Measurements from ENCODE around the gene DMTF1.
"Not testable (repeated sequence)": the region's sequence is repeated elsewhere in the genome, so short reads cannot be mapped to it uniquely, and the experiment has no call there.

The DMTF1 gene

DNA sequence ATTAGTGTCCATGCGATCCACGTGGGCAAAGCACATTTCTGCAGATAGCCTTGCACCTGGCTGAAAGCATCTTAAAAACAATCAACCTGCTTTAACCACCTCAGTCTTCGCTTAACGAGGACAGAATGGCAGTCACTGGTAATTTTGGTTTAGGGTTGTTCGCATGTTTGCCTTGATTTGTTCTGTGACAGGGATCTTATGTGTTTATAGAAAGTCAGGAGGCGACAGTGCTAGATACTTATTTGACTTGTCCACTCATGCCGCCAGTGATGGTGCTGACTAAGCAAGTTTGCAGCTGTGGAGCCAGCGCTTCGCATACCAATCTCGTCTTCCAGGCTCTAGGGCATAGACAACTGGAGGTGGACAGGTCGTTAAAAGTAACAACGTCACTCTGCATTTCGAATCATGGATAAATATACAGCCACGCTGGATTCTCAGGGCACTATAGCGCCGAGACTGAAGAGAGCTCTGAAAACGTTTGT, 68.5 kb downstream of the DMTF1 start:
- DNase-seq (ENCODE audit: low read depth in 2 of 2) = no peak

DNA sequence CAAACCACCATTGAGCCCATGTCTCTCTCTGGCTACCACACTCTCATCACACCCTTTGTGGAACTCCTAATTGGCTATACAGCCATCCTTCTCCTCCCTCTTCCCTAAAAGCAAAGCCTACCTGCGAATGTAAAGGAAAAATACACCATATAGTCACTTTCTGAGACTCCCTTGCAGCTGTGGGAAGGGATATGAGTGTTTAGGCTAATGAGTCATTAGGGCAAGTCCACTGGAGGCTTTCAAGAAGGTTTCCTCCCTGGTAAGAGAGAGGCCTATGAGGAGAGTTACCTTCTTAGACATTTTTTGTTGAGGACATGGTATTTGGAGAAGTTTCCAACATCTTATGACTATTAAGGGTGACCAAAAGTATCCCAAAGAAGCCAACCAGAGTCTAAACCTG, 71.4 kb downstream of the DMTF1 start:
- no peak for DNase-seq (ENCODE audit: low read depth in 2 of 2)

DNA sequence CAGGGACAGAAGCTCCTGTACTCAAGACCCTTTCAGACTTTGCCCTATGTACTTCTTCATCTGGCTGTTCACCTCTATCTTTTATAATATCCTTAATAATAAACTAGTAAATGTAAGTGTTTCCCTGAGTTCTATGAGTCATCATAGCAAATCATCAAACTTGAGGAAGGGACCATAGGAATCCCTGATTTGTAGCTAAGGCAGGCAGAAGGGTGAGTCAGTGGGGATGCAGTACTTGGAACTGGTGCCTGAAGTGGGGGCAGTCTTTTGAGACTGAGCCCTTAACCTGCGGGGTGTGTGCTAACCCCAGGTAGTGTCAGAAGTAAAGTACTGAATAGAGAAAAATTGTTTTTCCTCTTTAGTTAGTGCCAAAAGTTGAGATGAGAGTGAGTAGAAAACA, 73.4 kb downstream of the DMTF1 start:
- no peak for DNase-seq (ENCODE audit: low read depth in 2 of 2)

DNA sequence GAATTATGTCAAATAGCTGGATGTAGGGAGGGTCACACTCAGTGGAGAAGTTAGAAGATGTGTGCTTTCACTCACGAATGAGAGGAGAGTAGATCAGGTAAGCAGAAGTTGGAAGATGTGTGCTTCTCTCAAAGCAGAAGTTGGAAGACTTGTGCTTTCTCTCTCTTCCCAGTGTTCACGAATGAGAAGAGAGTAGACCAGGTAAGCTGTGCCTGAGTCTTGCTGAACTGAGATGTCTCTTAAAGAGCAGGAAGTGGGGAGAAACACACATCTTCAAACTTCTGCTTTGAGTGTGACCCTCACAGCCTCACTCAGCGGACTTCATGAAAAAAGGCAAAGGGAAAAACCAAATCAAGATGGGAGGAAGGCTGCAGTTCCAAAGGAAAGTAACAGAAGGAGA, 74.2 kb downstream of the DMTF1 start:
- no peak for DNase-seq (ENCODE audit: low read depth in 2 of 2)

DNA sequence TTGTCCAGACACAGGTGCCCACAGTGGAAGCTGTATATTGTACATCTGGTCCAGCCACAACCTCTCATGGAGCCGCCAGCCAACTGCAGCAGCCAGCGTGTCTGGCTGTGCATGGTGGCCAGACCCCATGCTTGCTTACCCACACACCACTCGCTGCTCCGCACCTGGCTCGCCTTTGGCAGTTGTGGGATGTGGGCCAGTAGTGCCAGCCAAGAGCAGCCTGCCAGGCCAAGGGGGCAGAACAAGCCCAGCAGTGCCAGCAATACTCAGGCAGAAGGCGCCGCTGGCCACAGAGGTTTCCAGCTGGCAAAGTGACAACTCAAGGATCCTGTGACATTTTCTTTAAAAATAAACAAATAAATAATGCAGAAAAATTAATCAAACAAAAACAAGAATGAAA, 79.0 kb downstream of the DMTF1 start:
- DNase-seq (ENCODE audit: low read depth in 2 of 2) = no peak

DNA sequence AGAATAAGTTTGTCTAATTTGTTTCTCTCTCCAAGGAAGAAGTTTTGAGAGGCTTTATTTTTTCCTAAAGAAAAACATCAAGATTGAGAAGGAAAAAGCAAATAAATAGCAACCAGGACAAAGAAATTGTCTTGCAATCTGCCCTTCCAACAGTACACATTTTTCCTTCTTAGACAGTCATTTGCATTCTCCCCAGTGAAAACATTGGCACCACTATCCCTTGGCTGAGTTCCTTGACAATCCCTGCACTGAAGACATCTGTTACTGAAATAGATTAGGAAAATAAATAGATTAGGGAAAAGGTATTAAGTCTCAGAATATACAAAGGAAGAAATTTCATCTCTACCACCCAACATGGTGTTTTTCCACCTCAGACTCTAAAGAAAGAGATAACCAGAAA, 79.5 kb downstream of the DMTF1 start:
- no peak for DNase-seq (ENCODE audit: low read depth in 2 of 2)

DNA sequence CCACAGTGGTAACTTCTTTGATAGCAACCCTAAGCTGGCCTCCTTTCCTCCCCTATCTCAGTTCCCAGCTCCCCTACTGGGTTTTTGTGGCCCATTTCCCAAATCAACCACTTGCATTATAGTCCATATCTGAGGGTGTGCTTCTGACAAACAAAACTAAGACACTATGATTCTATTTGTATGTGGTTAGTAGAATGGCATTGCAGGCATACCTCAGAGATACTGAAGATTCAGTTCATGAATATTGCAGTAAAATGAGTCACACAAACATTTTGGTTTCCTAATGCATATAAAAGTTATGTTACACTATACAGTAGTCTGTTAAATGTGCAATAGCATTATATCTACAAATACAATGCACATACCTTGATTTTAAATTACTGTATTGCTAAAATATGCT, 82.7 kb downstream of the DMTF1 start:
- DNase-seq (ENCODE audit: low read depth in 2 of 2) = no peak

DNA sequence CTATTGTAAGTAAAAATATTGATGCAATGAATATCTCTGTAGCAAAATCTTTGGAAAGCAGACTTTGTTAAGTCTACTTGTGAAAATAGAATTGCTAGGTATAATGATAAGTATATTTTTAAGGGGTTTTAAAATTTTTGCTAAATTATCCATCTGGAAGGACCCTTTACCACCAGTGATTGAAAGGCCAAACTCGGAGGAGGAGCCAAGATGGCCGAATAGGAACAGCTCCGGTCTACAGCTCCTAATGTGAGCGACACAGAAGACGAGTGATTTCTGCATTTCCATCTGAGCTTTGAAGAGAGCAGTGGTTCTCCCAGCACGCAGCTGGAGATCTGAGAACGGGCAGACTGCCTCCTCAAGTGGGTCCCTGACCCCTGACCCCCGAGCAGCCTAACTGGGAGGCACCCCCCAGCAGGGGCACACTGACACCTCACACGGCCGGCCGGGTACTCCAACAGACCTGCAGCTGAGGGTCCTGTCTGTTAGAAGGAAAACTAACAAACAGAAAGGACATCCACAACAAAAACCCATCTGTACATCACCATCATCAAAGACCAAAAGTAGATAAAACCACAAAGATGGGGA, 86.3 kb downstream of the DMTF1 start:
- not testable (repeated sequence) for DNase-seq (ENCODE audit: low read depth in 2 of 2)

DNA sequence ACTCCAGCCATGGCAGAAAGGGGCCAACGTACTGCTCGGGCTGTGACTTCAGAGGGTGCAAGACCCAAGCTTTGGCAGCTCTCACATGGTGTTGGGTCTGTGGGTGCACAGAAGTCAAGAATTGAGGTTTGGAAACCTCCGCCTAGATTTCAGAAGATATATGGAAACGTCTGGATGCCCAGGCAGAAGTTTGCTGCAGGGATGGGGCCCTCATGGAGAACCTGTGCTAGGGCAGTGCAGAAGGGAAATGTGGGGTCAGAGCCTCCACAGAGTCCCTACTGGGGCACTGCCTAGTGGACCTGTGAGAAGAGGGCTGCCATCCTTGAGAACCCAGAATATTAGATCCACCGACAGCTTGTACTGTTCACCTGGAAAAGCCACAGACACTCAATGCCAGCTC, 93.4 kb downstream of the DMTF1 start:
- not testable (repeated sequence) for DNase-seq (ENCODE audit: low read depth in 2 of 2)

Measured in stimulated activated CD8-positive, alpha-beta memory T cell treated with anti-CD3 and anti-CD28 coated beads, Interleukin-7, amount 100 ng/mL, for 4 hours (primary cell).